Mesothelial cell of epicardium (in vitro differentiated cells): ENCODE results near the gene NPDC1. TPM values are rescaled to one million over a fixed set of nuclear protein-coding genes. Genes with fewer than 3 reads are reported as not detected.

ENCODE experiments used
- DNase-seq, 2 experiments: peaks; one replicate each; pipeline ENCODE4 v3.0.0; 2021; ENCODE audit warnings: low spot score in 2 of 2; ENCODE audit not compliant: unreplicated experiment in 2 of 2
- H3K27ac Mint-ChIP-seq: 2 replicates; pipeline ENCODE4 v1.8.0; 2021; ENCODE audit warnings: mixed read lengths
- H3K27me3 Mint-ChIP-seq: 2 replicates; pipeline ENCODE4 v1.8.0; 2021; ENCODE audit warnings: low read depth, mixed read lengths
- H3K36me3 Mint-ChIP-seq: 2 replicates; pipeline ENCODE4 v1.8.0; 2021; ENCODE audit warnings: mixed read lengths
- H3K4me1 Mint-ChIP-seq: 2 replicates; pipeline ENCODE4 v1.8.0; 2021; ENCODE audit warnings: mixed read lengths
- H3K4me3 Mint-ChIP-seq: 2 replicates; pipeline ENCODE4 v1.8.0; 2021; ENCODE audit warnings: mild to moderate bottlenecking, moderate library complexity, mixed read lengths
- H3K9me3 Mint-ChIP-seq: 2 replicates; pipeline ENCODE4 v1.8.0; 2021; ENCODE audit warnings: mixed read lengths
- CTCF ChIP-seq: fragments of 200-600 bp; sonication (generic); IDR thresholded peaks from one replicate; pipeline ENCODE4 v1.5.0; 2021; ENCODE audit warnings: antibody characterized with exemption; ENCODE audit not compliant: unreplicated experiment
- total RNA-seq: library from RNA; stranded (reverse); gene quantifications from 3 replicates; pipeline ENCODE4 v1.2.1, GENCODE V29; 2021

NPDC1 gene
- total RNA-seq, 1 donor from 2014 or later = 75.8 TPM

GRCh38 chr9:137070906-137071275 is 24.9 kb upstream of the NPDC1 start:
- no peak for TF ChIP-seq CTCF
- H3K4me3 Mint-ChIP-seq = peak overlapping the region; percentile 63
- H3K9me3 Mint-ChIP-seq = no peaks in the 10 kb centered on the region
- no peaks in the 10 kb centered on the region for H3K36me3 Mint-ChIP-seq
- no peak for DNase-seq
- peaks cover 13% of the 10 kb centered on the region for H3K4me1 Mint-ChIP-seq
- peaks cover 30% of the 10 kb centered on the region for H3K27me3 Mint-ChIP-seq
- no peak overlapping the region for H3K27ac Mint-ChIP-seq

- H3K4me1 Mint-ChIP-seq = peaks cover 13% of the 10 kb centered on the region
- DNase-seq = peak; percentile 71 to 77
- H3K9me3 Mint-ChIP-seq = no peaks in the 10 kb centered on the region
- peaks cover 27% of the 10 kb centered on the region for H3K27me3 Mint-ChIP-seq
- no peak within 1 kb of the TSS for H3K27ac Mint-ChIP-seq
- no peaks in the 10 kb centered on the region for H3K36me3 Mint-ChIP-seq
- no peak for TF ChIP-seq CTCF
- peak within 1 kb of the TSS; percentile 63 for H3K4me3 Mint-ChIP-seq
Observed at GRCh38 chr9:137070201-137070905, 24.4 kb upstream of the NPDC1 start, which contains the start of gene SAPCD2. TSS of gene SAPCD2 (minus strand) at chr9:137070557. CDS start at chr9:137070460, 97 bp downstream.

- no peaks in the 10 kb centered on the region for H3K9me3 Mint-ChIP-seq
- peaks cover 19% of the 10 kb centered on the region for H3K27me3 Mint-ChIP-seq
- no peak for DNase-seq
- no peaks in the 10 kb centered on the region for H3K36me3 Mint-ChIP-seq
- no peak for TF ChIP-seq CTCF
- peaks cover 13% of the 10 kb centered on the region for H3K4me1 Mint-ChIP-seq
- H3K4me3 Mint-ChIP-seq = peak overlapping the region; percentile 44
- H3K27ac Mint-ChIP-seq = no peak overlapping the region
Observed at GRCh38 chr9:137069508-137070091, 23.6 kb upstream of the NPDC1 start.

GRCh38 chr9:137068539-137069507 is 22.8 kb upstream of the NPDC1 start:
- peaks cover 14% of the 10 kb centered on the region for H3K4me1 Mint-ChIP-seq
- H3K27me3 Mint-ChIP-seq = peaks cover 14% of the 10 kb centered on the region
- H3K9me3 Mint-ChIP-seq = no peaks in the 10 kb centered on the region
- TF ChIP-seq CTCF = no peak
- no peaks in the 10 kb centered on the region for H3K36me3 Mint-ChIP-seq
- H3K27ac Mint-ChIP-seq = no peak overlapping the region
- H3K4me3 Mint-ChIP-seq = peak overlapping the region; percentile 44
- no peak for DNase-seq

GRCh38 chr9:137067860-137068538 is 22.0 kb upstream of the NPDC1 start:
- Mint-ChIP-seq H3K9me3 (no peaks in the 10 kb centered on the region), H3K27me3 (peaks cover 11% of the 10 kb centered on the region), H3K36me3 (no peaks in the 10 kb centered on the region), H3K27ac (no peak overlapping the region), H3K4me1 (peaks cover 14% of the 10 kb centered on the region), H3K4me3 (peak overlapping the region; percentile 5)
- peak in 1 of 2 experiments; percentile 86 for DNase-seq
- peak; percentile 81 for TF ChIP-seq CTCF
